Measurements from ENCODE around the gene MPEG1. TPM values are rescaled to one million over a fixed set of nuclear protein-coding genes. Genes with fewer than 3 reads are reported as not detected.
A peak's percentile ranks its signal among the peaks of the same experiment; 100 is the strongest.

MPEG1 gene
- total and polyA plus RNA-seq, 4 donors: 4.5 to 15.8 (median 10.2) TPM

DNA sequence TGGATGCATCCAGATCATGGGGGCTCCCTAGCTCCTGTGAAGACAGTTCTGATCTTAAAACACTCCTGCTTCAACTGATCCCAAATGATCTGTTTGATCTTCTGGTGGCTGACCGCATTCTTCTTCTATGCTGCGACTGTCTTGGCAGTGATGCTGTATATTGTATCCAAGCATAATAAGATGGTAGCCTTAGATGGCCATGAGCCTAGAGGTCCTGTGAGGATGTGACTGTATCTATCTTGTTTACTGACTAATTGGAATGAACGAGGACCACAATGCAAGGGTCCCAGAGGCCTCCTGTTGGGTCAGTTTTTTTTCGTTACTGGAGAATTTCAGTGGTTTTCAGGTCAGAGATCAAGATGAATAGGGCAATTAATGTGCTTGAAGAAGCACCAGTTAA is 7.1 kb upstream of the MPEG1 start:
- no peaks in the 10 kb centered on the region for H3K4me1 ChIP-seq (ENCODE audit: control insufficient read depth, insufficient read depth, low read length)
- DNase-seq (ENCODE audit: low read depth in 4 of 6, low spot score in 6 of 6): no peak
- WGBS (ENCODE audit: insufficient coverage): 71% methylated on average over 2 of the region's 4 CpGs

DNA sequence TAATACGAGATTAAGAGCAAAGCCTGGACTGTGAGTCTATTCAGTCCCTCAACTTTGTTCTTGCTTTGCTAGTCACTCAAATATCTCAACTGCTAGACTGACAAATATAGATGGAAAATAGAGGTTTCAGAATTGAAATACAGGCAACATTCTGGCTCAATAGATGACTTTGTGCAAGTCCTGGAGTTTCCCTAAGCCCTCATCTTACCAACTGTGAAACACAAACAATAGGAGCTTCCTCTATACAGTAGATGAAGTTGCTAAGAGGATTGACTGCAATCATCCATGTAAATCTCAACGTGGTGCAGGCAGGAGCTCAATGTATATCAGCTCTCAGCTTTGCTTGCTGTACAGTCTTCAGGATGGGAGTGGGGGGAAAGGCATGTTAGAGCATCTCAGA is 6.2 kb upstream of the MPEG1 start:
- no CpG with 5 or more reads among the region's 2 CpGs for WGBS (ENCODE audit: insufficient coverage)
- no peak for DNase-seq (ENCODE audit: low read depth in 4 of 6, low spot score in 6 of 6)
- H3K9me3 ChIP-seq (ENCODE audit: control insufficient read depth, insufficient read depth, low read length): no peaks in the 10 kb centered on the region
- no peak overlapping the region for H3K27ac ChIP-seq (ENCODE audit: low read depth, low read length)
- H3K36me3 ChIP-seq (ENCODE audit: control insufficient read depth, insufficient read depth, low read length): no peaks in the 10 kb centered on the region
- no peaks in the 10 kb centered on the region for H3K4me1 ChIP-seq (ENCODE audit: control insufficient read depth, insufficient read depth, low read length)
- H3K4me3 ChIP-seq (ENCODE audit: low read depth, low read length): no peak overlapping the region
- H3K27me3 ChIP-seq (ENCODE audit: control insufficient read depth, insufficient read depth, low read length): no peaks in the 10 kb centered on the region

More for the DNA sequence above, 7.1 kb upstream of the MPEG1 start:
- H3K36me3 ChIP-seq (ENCODE audit: control insufficient read depth, insufficient read depth, low read length): no peaks in the 10 kb centered on the region
- H3K9me3 ChIP-seq (ENCODE audit: control insufficient read depth, insufficient read depth, low read length): no peaks in the 10 kb centered on the region
- H3K27ac ChIP-seq (ENCODE audit: low read depth, low read length): no peak overlapping the region
- no peak overlapping the region for H3K4me3 ChIP-seq (ENCODE audit: low read depth, low read length)
- no peaks in the 10 kb centered on the region for H3K27me3 ChIP-seq (ENCODE audit: control insufficient read depth, insufficient read depth, low read length)

DNA sequence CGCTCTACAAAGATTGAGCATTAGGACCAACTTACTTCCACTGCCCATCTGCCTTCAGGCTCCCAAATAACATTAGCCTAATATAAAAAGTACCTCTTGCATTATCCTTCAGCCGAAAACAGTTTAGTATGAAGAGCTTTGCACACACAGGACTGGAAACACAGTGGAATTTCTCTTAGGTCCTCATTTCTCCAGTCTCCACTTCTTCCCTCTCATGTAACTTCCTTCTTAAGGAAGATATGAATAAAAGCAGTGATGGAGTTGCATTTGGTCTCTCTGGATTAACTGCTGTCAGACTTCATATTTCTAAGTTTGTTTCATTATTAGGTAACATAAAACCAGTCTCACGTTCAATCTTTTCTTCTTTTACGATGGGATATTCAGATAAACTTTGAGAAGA is 5.6 kb upstream of the MPEG1 start:
- no peak overlapping the region for H3K4me3 ChIP-seq (ENCODE audit: low read depth, low read length)
- DNase-seq (ENCODE audit: low read depth in 4 of 6, low spot score in 6 of 6): no peak
- H3K9me3 ChIP-seq (ENCODE audit: control insufficient read depth, insufficient read depth, low read length): no peaks in the 10 kb centered on the region
- H3K4me1 ChIP-seq (ENCODE audit: control insufficient read depth, insufficient read depth, low read length): no peaks in the 10 kb centered on the region
- H3K36me3 ChIP-seq (ENCODE audit: control insufficient read depth, insufficient read depth, low read length): no peaks in the 10 kb centered on the region
- no peak overlapping the region for H3K27ac ChIP-seq (ENCODE audit: low read depth, low read length)
- WGBS (ENCODE audit: insufficient coverage): 100% methylated on average over 2 of the region's 4 CpGs
- H3K27me3 ChIP-seq (ENCODE audit: control insufficient read depth, insufficient read depth, low read length): no peaks in the 10 kb centered on the region

DNA sequence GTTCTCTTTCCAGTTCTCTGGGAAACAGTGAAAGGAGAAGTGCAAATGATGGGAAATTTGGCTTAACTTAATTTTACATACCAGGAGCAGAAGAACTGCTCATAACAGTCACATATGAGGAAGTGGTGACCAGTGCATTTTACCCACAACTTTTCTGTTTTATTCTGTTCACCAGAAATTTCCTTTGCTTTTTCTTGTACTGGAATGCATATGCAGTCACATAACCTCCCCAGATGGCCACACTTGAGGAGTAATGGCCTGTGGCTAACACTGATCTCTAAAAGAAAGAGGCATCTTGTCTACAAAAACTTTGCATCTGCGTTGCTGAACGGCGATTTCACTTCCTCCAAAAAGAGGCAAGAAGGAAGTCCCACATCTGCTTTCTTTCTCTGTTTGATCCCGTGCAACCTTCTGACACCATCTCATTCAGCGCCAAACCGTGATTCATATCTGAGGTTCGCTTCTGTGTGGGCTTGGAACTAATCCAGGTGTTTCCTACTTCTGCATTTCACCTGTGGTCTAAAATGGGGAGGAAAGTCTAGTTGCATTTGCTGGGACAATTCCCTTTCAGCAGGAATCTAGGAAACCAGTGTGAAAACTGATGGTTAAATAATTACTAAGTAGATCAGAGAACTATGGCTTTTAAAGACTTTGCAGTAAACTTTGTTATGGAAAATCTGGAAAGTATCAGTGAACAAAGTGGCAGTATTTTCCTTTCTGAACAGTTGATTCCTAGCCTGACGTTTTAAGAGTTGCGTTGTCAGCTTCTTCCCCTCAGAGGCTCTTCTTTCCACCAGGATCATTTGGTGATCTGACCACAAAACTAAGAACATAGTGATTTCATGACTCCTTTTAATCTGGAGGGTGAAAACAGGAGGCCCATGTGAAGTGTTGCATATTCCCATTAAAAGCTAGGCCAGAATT is 4.2 kb upstream of the MPEG1 start:
- H3K4me1 ChIP-seq (ENCODE audit: control insufficient read depth, insufficient read depth, low read length): no peaks in the 10 kb centered on the region
- no peaks in the 10 kb centered on the region for H3K27me3 ChIP-seq (ENCODE audit: control insufficient read depth, insufficient read depth, low read length)
- no peak overlapping the region for H3K4me3 ChIP-seq (ENCODE audit: low read depth, low read length)
- H3K36me3 ChIP-seq (ENCODE audit: control insufficient read depth, insufficient read depth, low read length): no peaks in the 10 kb centered on the region
- peak in 1 of 6 donors; percentile 47 for DNase-seq (ENCODE audit: low read depth in 4 of 6, low spot score in 6 of 6)
- H3K27ac ChIP-seq (ENCODE audit: low read depth, low read length): peak overlapping the region; percentile 12
- 47% methylated on average over 4 of the region's 9 CpGs for WGBS (ENCODE audit: insufficient coverage)
- no peaks in the 10 kb centered on the region for H3K9me3 ChIP-seq (ENCODE audit: control insufficient read depth, insufficient read depth, low read length)

DNA sequence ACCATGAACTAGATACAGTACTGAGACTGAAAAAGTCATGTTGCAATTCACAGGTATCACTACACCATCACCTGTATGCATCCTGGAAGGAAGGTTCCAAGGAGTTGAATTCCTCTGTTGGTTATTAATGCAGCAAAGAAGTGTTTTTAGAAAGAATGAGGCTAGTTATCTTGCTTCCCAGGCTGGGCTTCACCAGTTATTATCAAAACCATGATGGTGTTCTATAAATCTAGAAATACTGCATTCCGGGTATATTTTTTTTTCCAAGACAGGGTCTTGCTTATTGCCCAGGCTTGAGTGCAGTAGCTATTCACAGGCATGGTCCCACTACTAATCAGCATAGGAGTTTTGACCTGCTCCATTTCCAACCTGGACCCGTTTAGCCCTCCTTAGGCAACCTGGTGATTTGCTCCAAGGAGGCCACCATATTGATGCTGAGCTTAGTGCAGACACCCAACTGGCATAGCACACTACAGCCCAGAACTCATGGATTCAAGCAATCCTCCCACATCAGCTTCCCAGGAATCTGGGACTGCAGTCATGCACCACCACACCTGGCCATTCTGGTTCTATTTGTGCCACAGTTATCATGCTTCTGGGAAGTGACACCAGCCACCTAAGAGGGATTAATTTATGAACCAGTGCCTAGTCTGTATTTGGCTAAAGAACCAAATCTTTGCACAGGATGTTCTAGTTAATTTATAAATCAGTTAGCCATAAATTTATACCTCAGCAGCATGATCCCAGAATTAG is 1.6 kb upstream of the MPEG1 start:
- H3K36me3 ChIP-seq (ENCODE audit: control insufficient read depth, insufficient read depth, low read length): peaks cover 8% of the 10 kb centered on the region
- 96% methylated on average over 2 of the region's 2 CpGs for whole genome bisulfite sequencing (ENCODE audit: insufficient coverage)
- no peak for DNase-seq (ENCODE audit: low read depth in 4 of 6, low spot score in 6 of 6)

DNA sequence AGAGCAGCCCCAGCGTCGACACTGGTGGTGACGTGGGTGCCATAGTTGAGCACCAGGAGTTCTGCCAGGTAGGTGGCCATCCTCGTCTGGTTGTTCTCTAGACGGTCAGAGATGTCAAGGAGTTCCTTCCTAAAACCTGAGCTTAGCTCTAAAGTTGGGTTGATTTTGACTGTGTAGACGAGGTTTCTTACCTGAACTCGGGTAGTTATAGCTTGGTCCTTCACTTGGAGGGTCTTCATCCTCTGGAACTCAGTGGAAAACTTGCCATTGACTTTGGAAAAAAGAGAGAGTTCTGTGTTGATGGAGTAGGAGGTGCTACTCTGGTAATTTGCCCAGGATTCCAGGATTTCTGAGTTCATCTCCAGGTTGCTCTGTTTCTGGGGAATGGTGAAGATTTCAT is 505 bp downstream of the MPEG1 start:
- H3K27me3 ChIP-seq (ENCODE audit: control insufficient read depth, insufficient read depth, low read length): no peaks in the 10 kb centered on the region
- H3K4me1 ChIP-seq (ENCODE audit: control insufficient read depth, insufficient read depth, low read length): no peaks in the 10 kb centered on the region
- H3K4me3 ChIP-seq (ENCODE audit: low read depth, low read length): no peak overlapping the region
- no peak overlapping the region for H3K27ac ChIP-seq (ENCODE audit: low read depth, low read length)
- WGBS (ENCODE audit: insufficient coverage): 100% methylated on average over 7 of the region's 7 CpGs
- H3K9me3 ChIP-seq (ENCODE audit: control insufficient read depth, insufficient read depth, low read length): no peaks in the 10 kb centered on the region
- DNase-seq (ENCODE audit: low read depth in 4 of 6, low spot score in 6 of 6): no peak
- H3K36me3 ChIP-seq (ENCODE audit: control insufficient read depth, insufficient read depth, low read length): peaks cover 9% of the 10 kb centered on the region

More for the DNA sequence above, 1.6 kb upstream of the MPEG1 start:
- Histone ChIP-seq H3K27me3 (ENCODE audit: control insufficient read depth, insufficient read depth, low read length) (no peaks in the 10 kb centered on the region), H3K27ac (ENCODE audit: low read depth, low read length) (no peak overlapping the region), H3K4me3 (ENCODE audit: low read depth, low read length) (no peak overlapping the region), H3K4me1 (ENCODE audit: control insufficient read depth, insufficient read depth, low read length) (no peaks in the 10 kb centered on the region), H3K9me3 (ENCODE audit: control insufficient read depth, insufficient read depth, low read length) (no peaks in the 10 kb centered on the region)

DNA sequence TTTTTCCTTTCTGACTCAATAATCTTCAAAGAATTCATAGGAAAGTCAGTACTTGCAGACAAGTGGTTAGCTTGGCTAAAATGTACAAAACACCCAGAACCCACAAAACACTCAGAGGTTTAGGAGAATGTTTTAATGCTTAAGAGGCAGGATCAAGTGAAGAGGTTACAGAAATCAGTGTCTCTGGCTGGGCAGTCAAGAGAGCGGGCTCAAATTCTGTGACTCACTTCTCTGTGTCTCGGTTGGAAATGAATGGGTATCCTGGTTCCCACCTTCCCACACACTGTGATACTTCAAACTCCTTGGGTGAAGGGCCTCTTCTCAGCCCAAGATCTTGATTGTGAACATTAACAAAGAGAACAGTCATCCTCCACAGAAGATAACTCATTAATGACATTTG is 3.8 kb downstream of the MPEG1 start:
- H3K4me3 ChIP-seq (ENCODE audit: low read depth, low read length): no peak overlapping the region
- H3K36me3 ChIP-seq (ENCODE audit: control insufficient read depth, insufficient read depth, low read length): peaks cover 38% of the 10 kb centered on the region
- H3K9me3 ChIP-seq (ENCODE audit: control insufficient read depth, insufficient read depth, low read length): no peaks in the 10 kb centered on the region
- no peaks in the 10 kb centered on the region for H3K27me3 ChIP-seq (ENCODE audit: control insufficient read depth, insufficient read depth, low read length)
- no peak overlapping the region for H3K27ac ChIP-seq (ENCODE audit: low read depth, low read length)
- no peak for DNase-seq (ENCODE audit: low read depth in 4 of 6, low spot score in 6 of 6)
- no CpG with 5 or more reads among the region's 2 CpGs for WGBS (ENCODE audit: insufficient coverage)
- no peaks in the 10 kb centered on the region for H3K4me1 ChIP-seq (ENCODE audit: control insufficient read depth, insufficient read depth, low read length)

DNA sequence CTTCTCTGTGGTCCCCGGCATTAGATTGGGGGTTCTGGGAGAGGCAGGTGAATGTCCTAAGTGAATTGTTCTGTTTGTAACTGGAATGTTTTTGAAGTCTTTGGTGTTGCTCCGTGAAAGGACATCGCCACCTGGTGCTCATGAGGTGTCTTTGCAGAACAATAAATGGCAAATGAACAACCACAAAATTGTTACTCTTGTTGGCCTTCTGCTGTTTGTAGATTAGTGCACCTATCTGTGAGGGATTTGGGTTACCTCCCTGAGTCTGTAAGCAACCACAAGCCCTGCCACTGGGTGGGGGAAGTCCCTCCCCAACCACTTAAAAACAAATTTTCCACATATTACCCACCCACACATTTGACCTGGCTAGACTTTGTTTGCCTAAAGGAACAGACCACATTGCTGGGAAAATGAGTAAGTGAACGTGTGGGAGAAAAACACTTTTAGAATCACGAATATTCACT is 4.7 kb downstream of the MPEG1 start:
- WGBS (ENCODE audit: insufficient coverage): no CpG with 5 or more reads among the region's 5 CpGs
- no peaks in the 10 kb centered on the region for H3K27me3 ChIP-seq (ENCODE audit: control insufficient read depth, insufficient read depth, low read length)
- peaks cover 41% of the 10 kb centered on the region for H3K36me3 ChIP-seq (ENCODE audit: control insufficient read depth, insufficient read depth, low read length)
- DNase-seq (ENCODE audit: low read depth in 4 of 6, low spot score in 6 of 6): peak in 2 of 6 donors; percentile 66 to 73
- no peak overlapping the region for H3K27ac ChIP-seq (ENCODE audit: low read depth, low read length)
- H3K4me1 ChIP-seq (ENCODE audit: control insufficient read depth, insufficient read depth, low read length): no peaks in the 10 kb centered on the region
- H3K4me3 ChIP-seq (ENCODE audit: low read depth, low read length): no peak overlapping the region
- no peaks in the 10 kb centered on the region for H3K9me3 ChIP-seq (ENCODE audit: control insufficient read depth, insufficient read depth, low read length)

DNA sequence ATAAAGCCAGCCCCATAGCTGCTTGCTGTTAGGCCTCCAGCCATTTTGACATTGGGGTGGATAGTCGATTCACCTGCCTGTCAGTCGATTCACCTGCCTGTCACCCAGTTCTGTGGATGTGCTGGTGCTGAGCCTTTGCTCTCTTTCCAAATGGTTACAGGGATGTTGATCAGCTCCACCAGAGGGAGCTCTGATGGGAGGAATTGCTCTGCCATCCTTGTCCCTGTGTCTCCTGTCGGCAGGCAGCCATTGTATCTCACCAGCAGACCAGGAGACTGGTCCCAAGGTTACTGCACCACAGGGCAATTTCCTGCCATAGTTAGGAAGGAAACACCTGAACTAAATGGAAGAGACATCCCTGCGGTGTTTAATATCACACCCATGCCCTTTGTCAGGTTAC is 6.1 kb downstream of the MPEG1 start:
- Histone ChIP-seq H3K4me1 (ENCODE audit: control insufficient read depth, insufficient read depth, low read length) (no peaks in the 10 kb centered on the region), H3K27ac (ENCODE audit: low read depth, low read length) (no peak overlapping the region), H3K27me3 (ENCODE audit: control insufficient read depth, insufficient read depth, low read length) (no peaks in the 10 kb centered on the region), H3K4me3 (ENCODE audit: low read depth, low read length) (no peak overlapping the region), H3K36me3 (ENCODE audit: control insufficient read depth, insufficient read depth, low read length) (peaks cover 44% of the 10 kb centered on the region), H3K9me3 (ENCODE audit: control insufficient read depth, insufficient read depth, low read length) (no peaks in the 10 kb centered on the region)
- DNase-seq (ENCODE audit: low read depth in 4 of 6, low spot score in 6 of 6): peak in 2 of 6 donors; percentile 62 to 65
- 67% methylated on average over 4 of the region's 4 CpGs for WGBS (ENCODE audit: insufficient coverage)

All from spinal cord (tissue), 10 donors.